HG02870 (cell line): Measurements from ENCODE around the gene IRF2BP2.

Source experiments
- ATAC-seq: cut with Tn5 transposase; IDR thresholded peaks from one replicate; pipeline ENCODE4 v1.9.1; 2021; ENCODE audit warnings: mild to moderate bottlenecking, moderate library complexity; ENCODE audit not compliant: unreplicated experiment

The IRF2BP2 gene

GRCh38 chr1:234559902-234560676 is 49.9 kb downstream of the IRF2BP2 start:
- ATAC-seq = no peak

- no peak for ATAC-seq
Observed at GRCh38 chr1:234559152-234559901, 50.7 kb downstream of the IRF2BP2 start.

- no peak for ATAC-seq
Observed at GRCh38 chr1:234558330-234558836, 51.6 kb downstream of the IRF2BP2 start.

- ATAC-seq = no peak
Observed at GRCh38 chr1:234556245-234556943, 53.6 kb downstream of the IRF2BP2 start.

GRCh38 chr1:234555390-234556024 is 54.5 kb downstream of the IRF2BP2 start:
- no peak for ATAC-seq

GRCh38 chr1:234554698-234555311 is 55.2 kb downstream of the IRF2BP2 start:
- no peak for ATAC-seq
